GM21367 (cell line): ENCODE measurements around the gene RYR2.

Experiments
- ATAC-seq: cut with Tn5 transposase; IDR thresholded peaks from one replicate; pipeline ENCODE4 v1.9.1; 2021; ENCODE audit not compliant: unreplicated experiment

The RYR2 gene

GRCh38 chr1:237041795-237042525 lies at the start of gene RYR2:
Gene RYR2 (plus strand): TSS chr1:237042184. CDS start chr1:237042522, 338 bp downstream.
- no peak for ATAC-seq

DNA sequence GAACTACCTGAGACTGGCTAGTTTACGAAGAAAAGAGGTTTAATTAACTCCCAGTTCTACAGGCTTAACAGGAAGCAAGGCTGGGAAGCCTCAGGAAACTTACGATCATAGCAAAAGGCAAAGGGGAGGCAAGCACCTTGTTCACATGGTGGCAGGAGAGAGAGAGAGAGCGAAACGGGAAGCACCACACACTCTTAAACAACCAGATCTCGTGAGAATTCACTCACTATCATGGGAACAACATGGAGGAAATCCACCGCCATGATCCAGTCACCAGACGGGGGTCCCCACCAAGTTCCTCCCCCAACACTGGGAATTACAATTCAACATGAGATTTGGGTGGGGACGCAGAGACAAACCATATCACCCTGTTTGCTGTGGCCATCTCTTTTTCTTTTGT lies 49.5 kb upstream of the RYR2 start:
- no peak for ATAC-seq

GRCh38 chr1:236994450-236994849 lies 47.5 kb upstream of the RYR2 start:
- ATAC-seq: no peak

DNA sequence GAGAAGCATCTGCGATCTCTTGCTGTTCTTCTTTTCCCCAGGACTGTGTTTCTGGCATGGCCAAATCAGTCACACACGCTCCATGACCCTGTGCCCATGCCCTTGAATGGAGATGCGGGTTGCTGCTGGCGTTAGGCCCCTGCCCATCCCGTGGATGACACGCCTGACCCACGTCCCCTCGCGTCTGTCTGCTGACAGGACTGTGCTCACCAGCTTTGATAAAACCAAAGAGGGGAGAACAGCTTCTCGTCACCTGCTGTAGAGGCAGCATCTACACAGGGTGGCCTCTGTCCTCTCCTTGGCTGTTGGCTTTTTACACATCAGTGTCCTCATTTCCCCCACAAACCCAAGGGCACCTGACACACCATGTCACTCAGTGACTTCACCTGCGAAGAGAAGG lies 44.6 kb upstream of the RYR2 start:
- ATAC-seq: no peak

- ATAC-seq: no peak
Measured at GRCh38 chr1:236997882-236998281, 44.1 kb upstream of the RYR2 start.

- no peak for ATAC-seq
Measured at GRCh38 chr1:236998546-236998945, 43.4 kb upstream of the RYR2 start.

DNA sequence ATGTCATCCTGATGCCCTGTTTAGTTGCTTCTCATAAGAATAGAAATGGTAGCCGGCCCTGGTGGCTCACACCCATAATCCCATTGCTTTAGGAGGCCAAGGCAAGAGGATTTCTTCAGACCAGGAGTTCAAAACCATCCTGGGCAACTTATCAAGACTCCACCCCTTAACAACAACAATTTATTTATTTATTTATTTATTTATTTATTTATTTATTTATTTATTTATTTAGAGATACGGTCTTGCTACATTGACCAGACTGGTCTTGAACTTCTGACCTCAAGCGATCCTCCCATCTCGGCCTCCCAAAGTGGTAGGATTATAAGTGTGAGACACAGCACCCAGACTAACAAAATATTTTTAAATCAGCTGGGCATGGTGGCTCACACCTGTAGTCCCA lies 41.8 kb upstream of the RYR2 start:
- no peak for ATAC-seq

DNA sequence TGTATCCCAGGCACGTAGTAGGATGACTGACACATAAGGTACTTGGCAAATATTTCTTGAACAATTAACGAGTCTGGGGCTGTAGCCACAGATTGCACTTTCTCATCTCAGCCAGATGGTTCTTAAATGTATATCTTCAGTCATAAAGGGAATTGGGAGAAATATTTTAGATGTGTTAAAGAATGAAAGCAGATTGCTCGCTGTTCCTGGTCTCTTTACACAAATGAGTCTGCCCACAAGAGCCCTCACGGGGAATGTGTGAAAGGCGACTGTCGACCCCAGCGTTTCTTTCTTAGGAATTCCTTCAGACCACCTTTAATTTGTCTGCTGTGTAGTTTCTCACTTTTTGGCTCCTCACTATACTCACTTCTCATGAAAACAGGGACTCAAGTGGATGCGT lies 38.5 kb upstream of the RYR2 start:
- no peak for ATAC-seq

GRCh38 chr1:237004116-237004515 lies 37.9 kb upstream of the RYR2 start, which contains the start of gene MT1HL1:
Gene MT1HL1 (minus strand): TSS chr1:237004441. CDS start chr1:237004372, 69 bp downstream.
- no peak for ATAC-seq

GRCh38 chr1:237005674-237006073 lies 36.3 kb upstream of the RYR2 start:
- no peak for ATAC-seq

DNA sequence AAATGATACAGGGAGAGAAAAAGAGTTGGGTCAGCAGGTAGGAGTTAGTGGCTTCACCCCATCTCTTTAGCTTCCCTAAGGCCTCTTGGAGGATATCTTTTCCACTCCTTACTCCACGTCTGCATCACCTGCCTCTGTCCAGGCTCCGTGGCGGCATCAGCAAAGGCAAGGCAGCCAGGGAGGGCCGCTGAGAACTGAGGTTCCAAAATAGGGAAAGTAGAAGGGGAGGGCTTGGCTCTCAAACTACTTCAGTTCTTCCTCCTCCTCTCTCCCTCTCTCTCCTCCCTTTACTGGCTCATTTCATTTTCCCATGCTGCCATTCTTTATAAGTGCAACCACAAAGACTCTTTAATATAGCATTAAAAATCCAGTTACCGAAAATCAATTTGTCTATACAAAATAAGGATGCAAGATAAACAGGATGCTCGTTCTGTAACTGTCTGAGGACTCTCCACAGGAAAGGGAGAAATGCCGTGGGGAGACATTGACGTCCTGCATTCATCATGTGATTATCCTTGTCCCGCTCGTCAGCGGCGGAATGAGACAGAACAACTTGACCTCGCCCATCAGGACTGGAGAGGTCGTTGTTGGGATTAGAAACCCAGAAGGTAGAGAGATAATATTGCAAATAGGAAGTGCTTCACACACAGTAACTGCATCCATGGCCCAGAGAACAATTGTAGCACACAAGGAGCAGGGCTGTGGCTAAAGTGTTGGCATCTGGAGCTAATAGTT lies 34.7 kb upstream of the RYR2 start:
- ATAC-seq: no peak

DNA sequence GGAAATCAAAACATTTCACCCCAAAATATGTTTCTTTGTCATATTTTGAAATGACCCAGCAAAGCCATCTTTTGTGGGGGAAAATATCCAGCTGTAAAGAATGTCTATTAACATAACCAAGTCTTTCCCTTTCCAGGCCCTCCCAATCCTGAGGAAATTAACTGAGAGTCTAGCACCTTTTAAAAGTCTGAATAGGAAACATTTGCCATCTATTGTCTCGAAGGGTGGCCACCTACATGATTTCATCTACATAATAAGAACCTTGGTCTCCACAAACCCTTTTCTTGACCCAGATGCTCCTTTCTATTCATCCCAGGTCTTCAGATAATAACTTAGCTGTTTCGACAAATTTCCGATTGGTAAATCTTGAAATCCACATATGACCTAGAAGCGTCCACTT lies 32.4 kb upstream of the RYR2 start:
- ATAC-seq: no peak

DNA sequence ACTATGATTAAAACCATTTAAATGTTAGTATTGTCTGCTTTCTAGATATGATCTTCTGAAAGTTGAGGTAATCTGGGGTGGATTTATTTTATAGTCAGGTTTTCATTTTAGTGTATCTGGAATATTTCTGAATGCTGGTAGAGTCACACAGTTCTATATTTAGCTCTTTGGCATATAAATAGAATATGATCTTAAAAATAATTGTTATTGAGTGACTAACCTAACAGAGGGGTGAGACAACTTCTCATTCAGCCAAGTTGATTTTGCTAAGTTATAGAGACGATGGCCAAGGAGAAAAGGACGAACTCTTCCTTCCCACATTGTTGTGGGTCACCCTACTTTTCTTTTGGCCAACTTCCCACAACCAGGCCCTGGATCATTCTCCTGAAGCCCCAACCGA lies 30.6 kb upstream of the RYR2 start:
- no peak for ATAC-seq

GRCh38 chr1:237012361-237012760 lies 29.6 kb upstream of the RYR2 start:
- no peak for ATAC-seq

DNA sequence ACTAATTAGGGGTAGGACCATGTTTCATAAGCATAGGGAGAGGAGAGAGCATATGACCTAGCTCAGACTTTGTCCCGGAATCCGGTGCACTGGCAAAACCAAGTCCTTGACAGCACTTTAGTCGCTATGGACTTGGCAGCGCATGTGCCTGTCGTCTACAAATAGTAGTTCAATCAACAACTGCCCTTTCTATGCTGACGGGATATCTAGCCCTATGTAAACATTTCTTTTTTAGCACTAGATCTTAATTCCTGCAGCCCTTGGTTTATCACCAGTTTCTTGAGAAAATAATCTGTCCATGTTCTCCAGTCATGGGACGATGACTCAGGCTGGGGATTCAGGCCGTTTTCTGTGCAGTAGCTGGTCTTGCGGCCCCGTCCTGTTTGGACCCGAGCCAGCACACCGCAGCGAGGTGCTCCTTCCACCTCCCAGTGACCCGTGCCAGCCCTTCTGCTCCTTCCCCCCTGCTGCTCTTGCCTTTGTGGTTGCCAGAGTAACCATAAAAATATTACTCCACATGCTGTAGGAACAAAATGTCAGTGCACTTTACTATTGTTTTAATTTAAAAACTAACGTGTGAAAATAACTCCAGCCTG lies 29.1 kb upstream of the RYR2 start:
- no peak for ATAC-seq

DNA sequence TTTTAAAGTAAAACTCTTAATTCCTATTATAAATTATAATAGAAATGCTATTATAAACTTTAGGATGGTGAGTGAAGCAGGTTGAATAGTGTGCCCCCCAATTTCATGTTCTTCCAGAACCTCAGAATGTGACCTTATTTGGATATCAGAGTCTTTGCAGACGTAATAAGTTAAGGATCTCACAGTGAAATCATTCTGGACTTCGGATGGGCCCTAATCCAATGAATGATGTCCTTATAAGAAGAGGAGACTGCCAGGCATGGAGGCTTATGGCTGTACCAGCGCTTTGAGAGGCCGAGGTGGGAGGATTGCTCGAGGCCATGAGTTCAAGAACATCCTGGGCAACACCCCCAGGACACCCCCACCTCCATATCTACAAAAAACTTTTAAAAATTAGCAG lies 28.4 kb upstream of the RYR2 start:
- no peak for ATAC-seq

DNA sequence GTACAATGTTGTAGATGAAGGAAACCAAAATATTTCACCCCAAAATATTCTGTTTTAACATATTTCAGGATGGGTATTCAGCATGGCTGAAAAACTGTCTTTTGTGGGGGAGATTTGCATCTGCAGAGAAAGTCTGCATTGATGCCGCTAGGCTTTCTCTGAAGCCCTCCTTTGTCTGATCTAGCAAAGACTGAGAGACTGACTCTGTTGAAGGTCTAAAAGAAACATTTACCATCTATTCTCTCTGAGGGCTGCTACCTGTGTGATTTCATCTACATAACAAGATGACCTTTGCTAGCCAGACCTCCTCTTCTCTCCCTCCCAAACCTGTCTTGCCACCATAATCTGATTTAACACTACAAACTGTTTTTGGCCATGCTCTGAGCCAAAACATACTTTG lies 25.4 kb upstream of the RYR2 start:
- ATAC-seq: no peak

DNA sequence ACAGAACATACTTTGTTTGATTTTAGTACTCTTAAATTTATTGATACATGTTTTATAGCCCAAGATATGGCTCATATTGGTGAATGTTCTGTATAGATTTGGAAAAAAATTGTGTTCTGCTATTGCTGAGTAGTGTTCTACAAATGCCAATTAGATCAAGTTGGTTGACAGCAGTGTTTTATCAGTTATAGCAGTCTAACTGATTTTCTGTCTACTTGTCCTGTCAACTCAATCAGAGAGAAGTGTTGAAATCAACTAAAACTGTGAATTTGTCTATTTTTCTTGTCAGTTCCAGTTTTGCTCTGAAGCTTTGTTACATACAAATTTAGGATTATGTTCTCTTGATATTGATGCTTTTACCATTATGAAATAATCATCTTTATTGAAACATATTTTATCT lies 23.1 kb upstream of the RYR2 start:
- ATAC-seq: no peak

DNA sequence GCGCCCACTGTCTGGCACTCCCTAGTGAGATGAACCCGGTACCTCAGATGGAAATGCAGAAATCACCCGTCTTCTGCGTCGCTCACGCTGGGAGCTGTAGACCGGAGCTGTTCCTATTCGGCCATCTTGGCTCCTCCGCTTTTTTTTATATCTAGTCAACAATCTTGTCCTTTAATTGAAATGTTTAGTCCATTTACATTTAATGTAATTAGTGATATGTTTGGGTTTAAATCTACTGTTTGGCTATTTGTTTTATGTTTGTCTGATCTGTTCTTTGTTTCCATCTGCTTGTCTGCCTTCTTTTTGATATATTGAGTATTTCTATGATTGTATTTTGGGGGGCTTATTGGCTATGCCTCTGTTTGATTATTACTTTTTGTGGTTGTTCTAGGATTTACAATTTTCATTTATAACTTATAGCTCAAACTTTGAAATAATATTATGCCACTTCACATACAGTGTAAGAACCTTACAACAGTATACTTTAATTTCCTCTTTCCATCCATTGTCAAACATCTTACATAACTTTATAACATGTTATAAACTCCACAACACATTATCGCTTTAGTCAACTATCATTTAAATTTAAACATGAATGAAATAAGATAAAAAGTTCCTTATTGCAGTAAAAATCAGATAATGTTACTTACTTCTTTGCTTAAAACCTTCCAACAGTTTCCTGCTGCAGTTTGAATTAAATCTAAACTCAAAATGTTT lies 16.5 kb upstream of the RYR2 start:
- ATAC-seq: no peak

- ATAC-seq: no peak
Measured at GRCh38 chr1:237029240-237029639, 12.7 kb upstream of the RYR2 start.

GRCh38 chr1:237029850-237030535 lies 12.0 kb upstream of the RYR2 start:
- no peak for ATAC-seq
